DMS 273 treated with DMSO at 0.1 percent for 48 hours (cell line): ENCODE results near the gene HAS3.

ENCODE experiments used
- DNase-seq: peaks from one replicate; lab custom pipeline; 2025; lab: John Stamatoyannopoulos, UW

Gene HAS3

GRCh38 chr16:69089091-69089910 is 16.2 kb upstream of the HAS3 start:
- no peak for DNase-seq

GRCh38 chr16:69093974-69094373 is 11.5 kb upstream of the HAS3 start:
- no peak for DNase-seq

- no peak for DNase-seq
These were observed 11.0 kb upstream of the HAS3 start for GRCh38 chr16:69094501-69094900.

GRCh38 chr16:69095193-69095592 is 10.3 kb upstream of the HAS3 start:
- DNase-seq = no peak

- DNase-seq = no peak
These were observed 5.3 kb upstream of the HAS3 start for GRCh38 chr16:69100071-69100691.

- no peak for DNase-seq
These were observed 1.2 kb downstream of the HAS3 start for GRCh38 chr16:69106491-69107315.

GRCh38 chr16:69107316-69107962 is 2.0 kb downstream of the HAS3 start:
- DNase-seq = no peak

- DNase-seq = no peak
These were observed 2.8 kb downstream of the HAS3 start for GRCh38 chr16:69108064-69108904.

GRCh38 chr16:69108905-69109252 is 3.4 kb downstream of the HAS3 start:
- no peak for DNase-seq

GRCh38 chr16:69109486-69110270 is 4.2 kb downstream of the HAS3 start:
- no peak for DNase-seq

GRCh38 chr16:69110406-69110805 is 5.0 kb downstream of the HAS3 start:
- no peak for DNase-seq

- DNase-seq = no peak
These were observed 5.9 kb downstream of the HAS3 start for GRCh38 chr16:69111216-69111875.

GRCh38 chr16:69111876-69112230 is 6.4 kb downstream of the HAS3 start:
- no peak for DNase-seq

GRCh38 chr16:69112285-69113129 is 7.1 kb downstream of the HAS3 start:
- DNase-seq = no peak

GRCh38 chr16:69113216-69113615 is 7.8 kb downstream of the HAS3 start:
- DNase-seq = no peak

- no peak for DNase-seq
These were observed 9.0 kb downstream of the HAS3 start for GRCh38 chr16:69114346-69114975.

- DNase-seq = no peak
These were observed 9.5 kb downstream of the HAS3 start for GRCh38 chr16:69114976-69115355.

GRCh38 chr16:69115361-69115760 is 9.9 kb downstream of the HAS3 start:
- no peak for DNase-seq

GRCh38 chr16:69115837-69116236 is 10.4 kb downstream of the HAS3 start:
- DNase-seq = no peak
